ENCODE data around the gene AKAP6. TPM values are rescaled to one million over a fixed set of nuclear protein-coding genes. Genes with fewer than 3 reads are reported as not detected.

The AKAP6 gene
- total RNA-seq, 1 experiment from 2014 or later, result 1.9 TPM

GRCh38 chr14:32432813-32433538 lies 103.9 kb downstream of the AKAP6 start:
- Histone ChIP-seq H4K20me1 (ENCODE audit: insufficient read depth) (no peaks in the 10 kb centered on the region), H3K27me3 (ENCODE audit: insufficient read depth, low read length) (no peaks in the 10 kb centered on the region), H3K4me3 (replicated peaks in 1 of 2; ENCODE audit: low read depth in 1 of 2, low read length in 2 of 2) (no peak overlapping the region), H3K27ac (ENCODE audit: low read depth, low read length) (no peak overlapping the region), H3K9me3 (ENCODE audit: control insufficient read depth in 1 of 2, insufficient read depth in 1 of 2, low read depth in 1 of 2, low read length in 2 of 2) (no peaks in the 10 kb centered on the region), H3K36me3 (ENCODE audit: control insufficient read depth in 1 of 2, insufficient read depth in 2 of 2, low read length in 2 of 2) (no peaks in the 10 kb centered on the region), H3K9ac (ENCODE audit: low read length) (no peak overlapping the region), H3K4me1 (ENCODE audit: control insufficient read depth in 1 of 2, insufficient read depth in 2 of 2, low read length in 2 of 2) (no peaks in the 10 kb centered on the region), H2AFZ (ENCODE audit: low read depth, low read length, poor library complexity, severe bottlenecking) (no peak overlapping the region), H3K9me2 (ENCODE audit: insufficient read depth) (no peaks in the 10 kb centered on the region), H3K4me2 (ENCODE audit: low read length) (no peak overlapping the region), H3K79me2 (ENCODE audit: insufficient read depth, low read length) (no peaks in the 10 kb centered on the region)
- ChIA-PET POLR2A (no interaction called here), RAD21 (ENCODE audit: low non-redundant PET in 1 of 2, low total read pairs in 2 of 2, uncharacterized antibody in 2 of 2, unreplicated experiment in 2 of 2) (no interaction called here), CTCF (no interaction called here)
- BruUV-seq (replicated peaks), result no TSS peak
- DNase-seq (ENCODE audit: low read depth, low spot score) (no peak), ATAC-seq (no peak)
- intact Hi-C loops (cut with micrococcal nuclease), result no loop called here
- TF ChIP-seq ELF1 (IDR thresholded peaks at IDR 0.05; ENCODE audit: borderline replicate concordance, low read depth) (no peak), ZFX (IDR thresholded peaks at IDR 0.05) (no peak), FOSL1 (IDR thresholded peaks at IDR 0.05; ENCODE audit: low read depth) (no peak), TCF7L2 (IDR thresholded peaks at IDR 0.05; ENCODE audit: borderline replicate concordance, extremely low read depth, insufficient read depth, insufficient read length) (no peak), CBX3 (IDR thresholded peaks at IDR 0.05; ENCODE audit: low read depth) (no peak), EZH2phosphoT487 (IDR thresholded peaks at IDR 0.05; ENCODE audit: borderline replicate concordance) (no peak), JUND (IDR thresholded peaks at IDR 0.05) (no peak), EGR1 (IDR thresholded peaks at IDR 0.05; ENCODE audit: low read depth) (no peak), SP1 (IDR thresholded peaks at IDR 0.05; ENCODE audit: low read depth) (no peak), POLR2A (IDR thresholded peaks at IDR 0.05; ENCODE audit: borderline replicate concordance, extremely low read depth, insufficient read depth, insufficient read length) (no peak), POLR2AphosphoS5 (IDR thresholded peaks at IDR 0.05; ENCODE audit: low read depth, low read length) (no peak), SRF (IDR thresholded peaks at IDR 0.05; ENCODE audit: low read depth) (no peak), EZH2 (IDR thresholded peaks at IDR 0.05) (no peak), CEBPB (IDR thresholded peaks at IDR 0.05; ENCODE audit: low read depth) (no peak), SIN3A (IDR thresholded peaks at IDR 0.05; ENCODE audit: low read depth) (no peak), MAX (IDR thresholded peaks at IDR 0.05) (no peak)
- TF ChIP-seq, protein P1, sequence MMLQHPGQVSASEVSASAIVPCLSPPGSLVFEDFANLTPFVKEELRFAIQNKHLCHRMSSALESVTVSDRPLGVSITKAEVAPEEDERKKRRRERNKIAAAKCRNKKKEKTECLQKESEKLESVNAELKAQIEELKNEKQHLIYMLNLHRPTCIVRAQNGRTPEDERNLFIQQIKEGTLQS (IDR thresholded peaks at IDR 0.05), result no peak
- TF ChIP-seq, protein P2, sequence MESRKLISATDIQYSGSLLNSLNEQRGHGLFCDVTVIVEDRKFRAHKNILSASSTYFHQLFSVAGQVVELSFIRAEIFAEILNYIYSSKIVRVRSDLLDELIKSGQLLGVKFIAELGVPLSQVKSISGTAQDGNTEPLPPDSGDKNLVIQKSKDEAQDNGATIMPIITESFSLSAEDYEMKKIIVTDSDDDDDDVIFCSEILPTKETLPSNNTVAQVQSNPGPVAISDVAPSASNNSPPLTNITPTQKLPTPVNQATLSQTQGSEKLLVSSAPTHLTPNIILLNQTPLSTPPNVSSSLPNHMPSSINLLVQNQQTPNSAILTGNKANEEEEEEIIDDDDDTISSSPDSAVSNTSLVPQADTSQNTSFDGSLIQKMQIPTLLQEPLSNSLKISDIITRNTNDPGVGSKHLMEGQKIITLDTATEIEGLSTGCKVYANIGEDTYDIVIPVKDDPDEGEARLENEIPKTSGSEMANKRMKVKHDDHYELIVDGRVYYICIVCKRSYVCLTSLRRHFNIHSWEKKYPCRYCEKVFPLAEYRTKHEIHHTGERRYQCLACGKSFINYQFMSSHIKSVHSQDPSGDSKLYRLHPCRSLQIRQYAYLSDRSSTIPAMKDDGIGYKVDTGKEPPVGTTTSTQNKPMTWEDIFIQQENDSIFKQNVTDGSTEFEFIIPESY (IDR thresholded peaks at IDR 0.05; ENCODE audit: extremely low read depth, insufficient replicate concordance, low read length), result no peak
